ENCODE results near the gene HOXB13. TPM values are rescaled to one million over a fixed set of nuclear protein-coding genes. Genes with fewer than 3 reads are reported as not detected.

Gene HOXB13
- total RNA-seq, 4 donors from 2014 or later, result 0.27 TPM; not detected in 3

DNA sequence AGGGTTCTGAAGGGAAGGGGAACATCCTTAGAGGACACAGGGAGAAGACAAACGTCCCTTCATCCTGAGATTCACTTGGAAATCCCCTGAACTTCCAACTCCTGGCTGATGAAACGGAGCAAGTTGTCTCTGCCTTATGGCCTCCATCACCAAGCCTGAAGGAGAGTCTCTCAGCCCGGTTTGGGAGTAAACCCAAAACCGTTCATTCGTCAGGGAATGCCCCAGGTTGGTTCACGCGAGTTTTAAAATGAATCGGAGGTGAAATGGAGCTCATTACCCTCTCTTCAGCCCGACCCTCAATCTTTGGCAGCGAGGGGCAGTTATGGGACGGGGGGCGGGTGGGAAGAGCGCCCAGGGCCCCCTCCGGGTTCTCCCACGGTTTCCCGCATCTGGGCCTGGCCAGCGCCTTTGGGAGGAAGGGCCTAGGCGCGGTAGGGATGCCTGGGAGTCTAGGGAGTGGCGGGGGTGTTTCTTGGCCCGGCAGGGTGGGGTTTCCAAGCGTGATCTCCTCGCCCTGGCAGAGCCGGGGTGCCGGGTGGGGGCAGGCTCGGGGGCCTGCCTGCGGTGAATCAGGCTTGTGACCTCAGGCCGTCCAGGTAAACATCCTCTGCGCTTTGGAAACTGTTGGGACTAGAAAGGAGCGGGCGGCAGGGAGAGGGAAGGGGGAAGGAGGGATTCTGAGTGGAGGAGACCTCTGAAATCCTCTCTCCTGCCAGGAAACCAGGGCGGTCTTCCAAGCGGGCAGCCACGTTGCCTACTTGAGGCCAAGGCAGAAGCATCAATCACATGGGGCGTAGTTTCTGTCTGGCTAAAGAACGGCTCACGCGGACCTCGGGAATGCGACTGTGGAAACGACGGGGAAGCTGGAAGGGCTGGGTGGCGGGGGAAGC lies 24.1 kb upstream of the HOXB13 start:
- intact Hi-C loops (cut with DNase I), result no loop called here

DNA sequence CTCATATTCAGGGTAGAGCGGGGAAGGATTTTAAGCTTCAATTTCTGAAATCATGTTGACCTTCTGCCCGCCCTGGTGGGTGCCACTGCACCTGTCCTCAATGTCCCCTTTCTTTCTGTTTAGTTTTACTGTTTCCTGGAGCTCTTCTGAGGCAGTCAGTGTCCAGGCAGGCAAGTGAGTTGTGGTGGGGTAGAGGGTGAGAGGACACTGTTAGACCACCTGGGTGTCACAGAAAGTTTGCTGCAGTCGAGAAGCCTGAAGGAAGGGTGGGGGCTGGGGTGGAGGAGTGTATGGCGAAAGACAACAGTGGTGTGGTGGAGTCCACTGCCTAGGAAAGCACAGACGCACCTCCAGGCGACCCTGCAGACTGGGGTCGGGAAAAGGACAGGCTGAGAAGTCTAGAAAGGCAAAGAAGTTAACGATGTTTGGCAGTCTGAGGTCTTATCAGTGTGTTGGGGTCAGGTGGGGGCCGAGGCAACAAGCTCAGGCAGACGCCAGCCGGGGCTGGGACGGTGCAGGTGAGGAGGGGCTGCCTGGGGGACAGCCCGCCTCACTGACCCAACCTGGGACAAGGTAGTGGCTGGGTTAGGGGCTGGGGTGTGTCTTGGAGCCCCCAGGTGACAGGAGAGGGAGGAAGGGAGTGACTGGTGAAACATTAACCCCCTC lies 23.3 kb upstream of the HOXB13 start:
- Histone ChIP-seq H3K27me3 (peaks cover 85% of the 10 kb centered on the region), H3K9me3 (no peaks in the 10 kb centered on the region), H3K36me3 (no peaks in the 10 kb centered on the region), H3K27ac (no peak overlapping the region), H3K4me3 (replicated peaks in 1 of 3) (no peak overlapping the region), H3K4me1 (no peaks in the 10 kb centered on the region)
- 4 to 6% methylated on average over 13 of the region's 13 CpGs for WGBS, 2 donors
- no peak for TF ChIP-seq POLR2A (IDR thresholded peaks at IDR 0.05)
- TF ChIP-seq, protein P1, sequence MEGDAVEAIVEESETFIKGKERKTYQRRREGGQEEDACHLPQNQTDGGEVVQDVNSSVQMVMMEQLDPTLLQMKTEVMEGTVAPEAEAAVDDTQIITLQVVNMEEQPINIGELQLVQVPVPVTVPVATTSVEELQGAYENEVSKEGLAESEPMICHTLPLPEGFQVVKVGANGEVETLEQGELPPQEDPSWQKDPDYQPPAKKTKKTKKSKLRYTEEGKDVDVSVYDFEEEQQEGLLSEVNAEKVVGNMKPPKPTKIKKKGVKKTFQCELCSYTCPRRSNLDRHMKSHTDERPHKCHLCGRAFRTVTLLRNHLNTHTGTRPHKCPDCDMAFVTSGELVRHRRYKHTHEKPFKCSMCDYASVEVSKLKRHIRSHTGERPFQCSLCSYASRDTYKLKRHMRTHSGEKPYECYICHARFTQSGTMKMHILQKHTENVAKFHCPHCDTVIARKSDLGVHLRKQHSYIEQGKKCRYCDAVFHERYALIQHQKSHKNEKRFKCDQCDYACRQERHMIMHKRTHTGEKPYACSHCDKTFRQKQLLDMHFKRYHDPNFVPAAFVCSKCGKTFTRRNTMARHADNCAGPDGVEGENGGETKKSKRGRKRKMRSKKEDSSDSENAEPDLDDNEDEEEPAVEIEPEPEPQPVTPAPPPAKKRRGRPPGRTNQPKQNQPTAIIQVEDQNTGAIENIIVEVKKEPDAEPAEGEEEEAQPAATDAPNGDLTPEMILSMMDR (IDR thresholded peaks at IDR 0.05), result no peak
- DNase-seq, result no peak
- intact Hi-C loops (cut with DNase I), result no loop called here

More for the DNA sequence above, 24.1 kb upstream of the HOXB13 start:
- no peaks in the 10 kb centered on the region for H3K36me3 ChIP-seq
- no peak for DNase-seq
- TF ChIP-seq, protein P1 (IDR thresholded peaks at IDR 0.05), result no peak
- no peak for TF ChIP-seq POLR2A (IDR thresholded peaks at IDR 0.05)
- H3K4me3 ChIP-seq (replicated peaks in 1 of 3), result no peak overlapping the region
- H3K27ac ChIP-seq, result no peak overlapping the region
- no peaks in the 10 kb centered on the region for H3K4me1 ChIP-seq
- H3K27me3 ChIP-seq, result peaks cover 77% of the 10 kb centered on the region
- H3K9me3 ChIP-seq, result no peaks in the 10 kb centered on the region
- WGBS, 2 donors, result 6 to 7% methylated on average over 31 to 32 of the region's 43 CpGs

DNA sequence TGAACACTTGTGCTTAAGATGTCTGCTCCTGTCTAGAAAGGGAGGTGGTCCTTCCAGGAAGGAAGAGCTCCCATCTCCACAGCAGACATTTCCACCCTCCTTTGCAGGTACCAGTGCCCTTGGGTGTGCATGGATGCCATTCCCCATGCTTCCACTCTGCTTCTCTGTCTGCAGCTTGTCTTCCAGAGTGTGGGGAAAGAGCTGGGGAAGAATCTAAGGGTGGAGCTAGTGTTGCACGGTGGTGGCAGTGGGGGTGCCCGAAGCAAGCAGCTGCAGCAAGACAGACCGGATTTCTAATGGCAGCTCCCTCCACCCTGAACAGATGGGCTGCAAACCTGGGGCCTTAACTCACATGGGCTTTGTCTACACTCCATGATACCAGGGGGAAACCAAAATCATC lies 22.6 kb upstream of the HOXB13 start:
- H3K4me3 ChIP-seq (replicated peaks in 1 of 3), result no peak overlapping the region
- no peak overlapping the region for H3K27ac ChIP-seq
- intact Hi-C loops (cut with DNase I), result no loop called here
- DNase-seq, result no peak
- no peak for TF ChIP-seq POLR2A (IDR thresholded peaks at IDR 0.05)
- TF ChIP-seq, protein P1 (IDR thresholded peaks at IDR 0.05), result no peak
- H3K27me3 ChIP-seq, result peaks cover 90% of the 10 kb centered on the region
- no peaks in the 10 kb centered on the region for H3K9me3 ChIP-seq
- no peaks in the 10 kb centered on the region for H3K36me3 ChIP-seq
- peaks cover 0 to 1% of the 10 kb centered on the region in 2 donors for H3K4me1 ChIP-seq
- 0% methylated on average over 2 to 3 of the region's 3 CpGs for WGBS, 2 donors

DNA sequence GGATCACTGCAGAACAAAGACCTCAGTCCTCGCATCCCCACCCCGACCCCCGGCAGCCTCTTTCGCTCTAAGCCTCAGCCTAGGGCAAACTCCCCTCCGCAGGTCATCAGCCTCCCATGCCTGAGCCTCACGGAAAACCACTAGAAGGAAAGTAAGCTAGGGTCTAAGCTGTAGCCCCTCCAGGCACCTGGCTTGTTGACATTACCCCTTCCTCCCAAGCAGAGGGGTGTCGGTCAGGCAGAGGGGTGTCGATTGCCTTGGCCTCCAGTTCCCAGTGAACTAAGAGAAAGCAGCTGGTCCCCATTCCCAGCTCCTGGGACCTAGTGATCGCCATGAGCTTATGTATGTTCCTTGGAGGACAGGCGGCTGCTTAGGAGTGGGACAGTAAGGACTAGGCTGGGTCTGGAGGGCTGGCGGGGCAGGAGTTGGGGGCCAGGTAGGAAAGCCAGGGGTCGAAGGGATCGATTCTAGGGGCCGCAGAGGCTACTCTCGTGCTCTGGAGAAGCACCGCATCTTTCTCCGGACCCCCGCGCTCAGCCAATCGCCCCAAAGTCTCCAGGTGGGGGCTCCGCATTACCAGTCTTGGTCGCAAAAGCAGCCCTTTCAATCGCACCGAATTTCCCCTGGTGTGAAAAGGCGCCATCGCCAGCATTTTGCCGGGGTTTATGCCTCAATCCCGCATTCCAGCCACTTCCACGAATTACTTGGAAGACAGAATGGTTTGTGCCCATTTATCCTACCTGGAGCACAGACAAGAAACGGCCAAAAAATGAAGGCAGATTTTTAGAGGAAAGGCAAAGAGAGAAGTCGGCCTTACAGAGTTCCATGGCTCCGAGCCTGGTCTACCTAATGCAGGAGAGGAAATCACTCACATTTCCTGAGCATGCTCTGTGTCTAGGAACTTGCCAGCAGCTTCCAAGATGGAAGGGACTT lies 21.3 kb upstream of the HOXB13 start:
- H3K4me3 ChIP-seq (replicated peaks in 1 of 3), result no peak overlapping the region
- no peak for DNase-seq
- TF ChIP-seq POLR2A (IDR thresholded peaks at IDR 0.05), result no peak
- TF ChIP-seq, protein P1 (IDR thresholded peaks at IDR 0.05), result no peak
- no peak overlapping the region for H3K27ac ChIP-seq
- 7 to 8% methylated on average over 32 of the region's 32 CpGs for WGBS, 2 donors
- H3K36me3 ChIP-seq, result no peaks in the 10 kb centered on the region
- H3K4me1 ChIP-seq, result peaks cover 0 to 2% of the 10 kb centered on the region in 2 donors
- peaks cover 91% of the 10 kb centered on the region for H3K27me3 ChIP-seq
- no peaks in the 10 kb centered on the region for H3K9me3 ChIP-seq
- intact Hi-C loops (cut with DNase I), result no loop called here

All from thyroid gland (tissue), 4 donors.